NCI-H187 (cell line): Measurements from ENCODE around the gene SRR.

ENCODE experiments used
- DNase-seq, 2 experiments: peaks; one replicate each; lab custom pipeline; 2025; lab: John Stamatoyannopoulos, UW

The SRR gene

DNA sequence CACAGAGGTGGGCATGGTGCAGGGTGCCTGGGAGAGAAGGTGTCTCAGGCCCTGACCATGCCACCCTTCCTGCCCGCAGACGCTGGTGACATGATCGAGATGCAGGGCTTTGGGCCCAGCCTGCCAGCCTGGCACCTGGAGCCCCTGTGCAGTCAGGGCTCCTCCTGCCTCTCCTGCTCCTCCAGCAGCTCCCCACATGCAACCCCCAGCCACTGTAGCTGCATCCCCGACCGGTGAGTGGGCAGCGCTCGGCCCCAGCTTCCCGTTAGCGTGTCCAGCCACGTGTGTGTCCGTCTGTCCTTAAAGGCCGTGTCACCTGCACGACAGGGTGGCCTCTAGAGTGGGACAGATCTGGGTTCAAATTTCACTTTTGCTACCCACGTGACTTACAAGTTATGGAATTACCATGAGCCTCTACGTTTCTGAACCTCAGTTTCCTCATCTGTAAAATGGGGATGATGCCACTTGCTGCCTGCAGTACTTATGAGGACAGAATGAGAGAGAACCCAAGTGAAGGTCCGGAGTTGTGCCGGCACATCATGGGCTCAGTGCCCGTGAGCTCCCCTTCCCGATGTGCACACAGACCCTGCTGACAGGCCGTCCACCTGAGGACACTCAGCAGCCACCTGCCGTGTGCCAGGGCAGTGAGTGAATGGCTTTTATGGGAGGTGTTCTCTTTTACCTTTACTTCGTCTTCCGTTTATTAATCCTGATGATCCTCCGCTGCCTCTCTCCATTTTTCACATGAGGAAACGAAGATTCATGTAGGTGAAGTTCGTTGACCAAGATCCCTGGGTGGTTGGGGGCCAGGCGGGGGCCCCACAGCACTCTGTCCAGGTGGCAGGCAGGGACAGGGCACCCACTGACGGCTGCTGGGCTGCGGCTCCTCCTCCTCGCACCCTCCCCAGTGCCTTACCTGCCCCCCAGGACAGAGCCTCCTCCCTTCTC lies 67.7 kb downstream of the SRR start:
- no peak for DNase-seq

DNA sequence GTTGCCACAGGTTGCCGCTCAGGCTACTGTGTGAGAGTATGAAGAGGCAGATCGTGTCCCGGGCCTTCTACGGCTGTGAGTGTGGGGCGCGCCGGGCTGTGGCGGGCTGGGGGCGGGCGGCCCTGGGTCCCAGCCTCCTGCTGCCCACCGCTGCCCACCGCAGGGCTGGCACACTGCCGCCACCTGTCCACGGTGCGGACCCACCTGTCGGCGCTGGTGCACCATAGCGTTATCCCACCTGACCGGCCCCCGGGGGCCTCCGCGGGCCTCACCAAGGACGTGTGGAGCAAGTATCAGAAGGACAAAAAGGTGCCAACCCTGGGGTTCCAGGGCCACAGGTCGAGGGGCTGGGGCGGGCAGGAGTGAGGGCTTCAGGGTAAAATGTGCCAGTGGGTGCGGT lies 68.4 kb downstream of the SRR start:
- no peak for DNase-seq

DNA sequence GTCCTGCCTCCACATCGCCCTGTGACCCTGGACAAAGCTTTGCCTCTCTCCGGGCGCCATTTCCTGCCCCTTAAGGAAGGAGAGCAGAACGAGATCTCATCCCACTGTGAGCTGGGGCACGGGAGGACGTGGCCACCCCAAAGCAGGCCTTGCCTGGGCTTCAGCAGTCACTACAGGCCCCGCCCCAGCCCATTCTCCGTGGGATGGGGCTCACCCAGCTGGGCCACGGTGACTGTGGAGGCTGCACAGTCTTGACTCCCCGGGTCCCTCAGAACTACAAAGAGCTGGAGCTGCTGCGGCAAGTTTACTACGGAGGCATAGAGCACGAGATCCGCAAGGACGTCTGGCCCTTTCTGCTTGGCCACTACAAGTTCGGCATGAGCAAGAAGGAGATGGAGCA lies 68.9 kb downstream of the SRR start:
- no peak for DNase-seq

DNA sequence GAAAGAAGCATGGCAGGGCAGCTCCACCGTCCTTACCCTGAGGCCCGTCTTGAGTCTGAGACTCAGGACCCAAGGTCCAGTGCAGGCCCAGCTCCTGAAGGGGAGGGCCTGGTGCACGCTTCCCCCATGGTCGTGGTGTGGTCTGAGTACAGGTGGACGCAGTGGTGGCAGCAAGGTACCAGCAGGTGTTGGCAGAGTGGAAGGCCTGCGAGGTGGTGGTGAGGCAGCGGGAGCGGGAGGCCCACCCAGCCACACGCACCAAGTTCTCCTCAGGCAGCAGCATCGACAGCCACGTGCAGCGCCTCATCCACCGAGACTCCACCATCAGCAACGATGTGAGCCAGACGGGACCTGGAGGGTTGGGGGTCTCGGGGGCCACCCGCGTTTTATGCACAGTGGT lies 69.4 kb downstream of the SRR start:
- no peak for DNase-seq
